ENCODE results near the gene SGK2. TPM values are rescaled to one million over a fixed set of nuclear protein-coding genes. Genes with fewer than 3 reads are reported as not detected.

The SGK2 gene
- total RNA-seq, 4 donors from 2014 or later: 0.36 to 1.2 (median 0.55) TPM; not detected in 1

DNA sequence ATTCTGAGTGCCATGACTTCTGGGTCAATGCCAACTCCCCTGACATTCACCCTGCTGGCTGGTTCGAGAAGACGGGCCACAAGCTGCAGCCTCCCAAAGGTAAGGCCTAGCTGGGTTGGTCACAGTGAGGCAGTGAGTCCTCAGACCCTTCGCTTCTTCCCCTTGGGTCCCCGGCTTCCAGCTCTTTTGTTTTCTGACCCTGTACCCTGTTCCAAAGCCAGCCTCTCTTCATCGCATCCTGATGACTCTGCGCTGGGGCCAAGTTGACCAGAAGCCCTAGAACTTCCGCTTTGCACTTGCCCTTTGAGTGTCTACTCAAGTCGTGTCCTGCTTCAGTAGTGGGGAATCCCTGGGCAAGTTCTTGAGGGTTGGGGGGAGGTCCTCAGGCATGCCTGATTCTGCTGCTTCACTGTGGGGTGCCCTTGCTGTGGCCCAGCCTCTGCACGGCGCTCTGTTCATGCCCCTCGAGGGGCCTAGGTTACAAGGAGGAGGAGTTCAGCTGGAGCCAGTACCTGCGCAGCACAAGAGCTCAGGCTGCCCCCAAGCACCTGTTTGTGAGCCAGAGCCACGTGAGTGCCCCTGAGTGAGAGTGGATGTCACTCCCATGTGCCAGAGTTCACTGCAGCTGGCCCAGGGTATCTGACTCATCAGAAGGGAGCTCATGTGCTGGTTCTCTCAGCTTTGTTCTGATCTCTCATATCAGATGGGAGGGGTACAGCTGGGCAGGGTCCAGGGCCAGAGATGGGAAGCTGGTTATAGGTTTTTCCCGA is 28.3 kb upstream of the SGK2 start:
- Histone ChIP-seq H3K4me3 (no peak overlapping the region), H3K9me3 (no peaks in the 10 kb centered on the region), H3K27ac (no peak overlapping the region), H3K27me3 (no peaks in the 10 kb centered on the region), H3K36me3 (peaks cover 0 to 5% of the 10 kb centered on the region in 2 donors), H3K4me1 (no peaks in the 10 kb centered on the region)
- DNase-seq: no peak
- intact Hi-C loops (cut with DNase I; ENCODE audit: low total_unique reads) (no loop called here), in situ Hi-C loops (cut with MboI; ENCODE audit: low sequenced_read_pairs in 4 of 4) (loop anchor here in 3 of 4 donors (25.0 kb wide), 1 partner anchor 557 kb away; no protein-coding TSS in a partner anchor)
- TF ChIP-seq CTCF (IDR thresholded peaks at IDR 0.05 in 4 of 5, conservative IDR thresholded peaks at IDR 0.05 in 1 of 5): no peak
- no peak for TF ChIP-seq POLR2A (IDR thresholded peaks at IDR 0.05)
- no peak for ATAC-seq

GRCh38 chr20:43531091-43531443 is 27.8 kb upstream of the SGK2 start:
- in situ Hi-C loops (cut with MboI; ENCODE audit: low sequenced_read_pairs in 4 of 4) (loop anchor here in 3 of 4 donors (25.0 kb wide), 1 partner anchor 556 kb away; no protein-coding TSS in a partner anchor), intact Hi-C loops (cut with DNase I; ENCODE audit: low total_unique reads) (no loop called here)
- Histone ChIP-seq H3K36me3 (peaks cover 0 to 11% of the 10 kb centered on the region in 2 donors), H3K9me3 (no peaks in the 10 kb centered on the region), H3K4me3 (no peak overlapping the region), H3K27me3 (no peaks in the 10 kb centered on the region), H3K4me1 (no peaks in the 10 kb centered on the region), H3K27ac (no peak overlapping the region)
- ATAC-seq (no peak), DNase-seq (no peak)
- TF ChIP-seq CTCF (IDR thresholded peaks at IDR 0.05 in 4 of 5, conservative IDR thresholded peaks at IDR 0.05 in 1 of 5) (no peak), POLR2A (IDR thresholded peaks at IDR 0.05) (no peak)

DNA sequence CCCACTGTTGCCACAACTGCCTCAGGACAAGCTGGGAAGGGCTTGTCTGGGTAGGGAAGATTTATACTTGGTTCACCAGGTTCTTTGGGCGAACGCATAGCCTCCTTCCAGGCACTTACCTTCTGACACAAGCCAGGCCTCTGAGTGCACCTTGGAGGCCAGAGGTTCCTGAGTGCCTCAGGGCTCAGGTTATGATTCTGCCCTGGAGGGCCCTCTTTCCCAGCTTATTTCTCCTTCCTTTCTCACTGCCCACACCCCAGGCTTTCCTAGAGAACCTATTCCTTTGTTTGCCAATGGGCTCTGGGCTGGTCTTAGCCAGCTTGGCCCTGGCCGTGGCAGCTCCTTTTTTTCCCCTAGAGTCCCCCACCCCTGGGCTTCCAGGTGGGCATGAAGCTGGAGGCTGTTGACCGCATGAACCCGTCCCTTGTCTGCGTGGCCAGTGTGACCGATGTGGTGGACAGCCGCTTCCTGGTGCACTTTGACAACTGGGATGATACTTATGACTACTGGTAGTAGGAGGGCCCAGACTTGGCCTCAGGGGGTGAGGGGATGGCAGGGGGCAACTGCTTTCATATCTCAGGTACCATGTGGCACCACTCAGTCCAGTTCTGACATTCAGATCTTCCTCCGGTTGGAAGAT is 26.3 kb upstream of the SGK2 start:
- no peak for TF ChIP-seq POLR2A (IDR thresholded peaks at IDR 0.05)
- no peak for TF ChIP-seq CTCF (IDR thresholded peaks at IDR 0.05 in 4 of 5, conservative IDR thresholded peaks at IDR 0.05 in 1 of 5)
- in situ Hi-C loops (cut with MboI; ENCODE audit: low sequenced_read_pairs in 4 of 4) (loop anchor here in 3 of 4 donors (25.0 kb wide), 1 partner anchor 555 kb away; no protein-coding TSS in a partner anchor), intact Hi-C loops (cut with DNase I; ENCODE audit: low total_unique reads) (no loop called here)
- no peak for ATAC-seq
- Histone ChIP-seq H3K4me1 (no peaks in the 10 kb centered on the region), H3K27me3 (no peaks in the 10 kb centered on the region), H3K4me3 (no peak overlapping the region), H3K36me3 (peaks cover 0 to 18% of the 10 kb centered on the region in 2 donors), H3K27ac (no peak overlapping the region), H3K9me3 (no peaks in the 10 kb centered on the region)
- DNase-seq: no peak

DNA sequence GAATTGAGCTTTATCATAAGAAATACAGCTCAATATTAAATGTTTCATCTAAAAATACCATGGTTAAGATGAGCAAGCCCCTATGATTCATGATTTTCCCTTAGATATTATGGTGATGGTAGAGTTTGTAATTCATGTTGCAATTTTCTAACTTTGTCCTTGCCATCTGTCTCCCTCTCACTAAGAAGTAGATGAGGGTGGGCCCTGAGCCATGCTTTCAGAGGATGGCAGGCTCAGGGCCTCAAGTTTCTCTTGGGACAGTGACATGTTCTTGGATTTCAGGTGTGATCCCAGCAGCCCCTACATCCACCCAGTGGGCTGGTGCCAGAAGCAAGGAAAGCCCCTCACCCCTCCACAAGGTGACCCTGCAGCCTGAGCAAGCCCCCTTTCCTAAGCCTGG is 25.8 kb upstream of the SGK2 start:
- Histone ChIP-seq H3K4me1 (no peaks in the 10 kb centered on the region), H3K4me3 (no peak overlapping the region), H3K36me3 (peaks cover 0 to 18% of the 10 kb centered on the region in 2 donors), H3K9me3 (no peaks in the 10 kb centered on the region), H3K27ac (no peak overlapping the region), H3K27me3 (no peaks in the 10 kb centered on the region)
- intact Hi-C loops (cut with DNase I; ENCODE audit: low total_unique reads): no loop called here
- TF ChIP-seq CTCF (IDR thresholded peaks at IDR 0.05 in 4 of 5, conservative IDR thresholded peaks at IDR 0.05 in 1 of 5) (no peak), POLR2A (IDR thresholded peaks at IDR 0.05) (no peak)
- no peak for ATAC-seq
- in situ Hi-C loops (cut with MboI; ENCODE audit: low sequenced_read_pairs in 4 of 4): loop anchor here in 3 of 4 donors (25.0 kb wide), 1 partner anchor 554 kb away; no protein-coding TSS in a partner anchor
- no peak for DNase-seq
